SK-N-SH treated with all-trans-retinoic acid at 6 μM for 48 hours (cell line): ENCODE results near the gene JADE3.

Source experiments
- RARB ChIP-seq: fragments of 250-450 bp; sonication (Bioruptor Pico); IDR thresholded peaks from 2 replicates; pipeline ENCODE4 v1.8.0; 2021; ENCODE audit warnings: mild to moderate bottlenecking, moderate library complexity
- SNAI2 ChIP-seq: fragments of 250-450 bp; sonication (Bioruptor Pico); IDR thresholded peaks from 2 replicates; pipeline ENCODE4 v1.5.0; 2020; ENCODE audit warnings: mild to moderate bottlenecking, moderate library complexity
- TF ChIP-seq, protein P1 (sequence below): fragments of 250-450 bp; sonication (Bioruptor Pico); IDR thresholded peaks from 2 replicates; pipeline ENCODE4 v1.5.1; 2020; ENCODE audit warnings: low read depth, mild to moderate bottlenecking, moderate library complexity
- TF ChIP-seq, protein P2 (sequence below): fragments of 250-450 bp; sonication (Bioruptor Pico); IDR thresholded peaks from 2 replicates; pipeline ENCODE4 v1.8.0; 2020; ENCODE audit warnings: mild to moderate bottlenecking, moderate library complexity, borderline replicate concordance
- TF ChIP-seq, protein P3 (sequence below): fragments of 250-450 bp; sonication (Bioruptor Pico); IDR thresholded peaks from 2 replicates; pipeline ENCODE4 v1.5.1; 2021; ENCODE audit warnings: mild to moderate bottlenecking, moderate library complexity

DNA sequence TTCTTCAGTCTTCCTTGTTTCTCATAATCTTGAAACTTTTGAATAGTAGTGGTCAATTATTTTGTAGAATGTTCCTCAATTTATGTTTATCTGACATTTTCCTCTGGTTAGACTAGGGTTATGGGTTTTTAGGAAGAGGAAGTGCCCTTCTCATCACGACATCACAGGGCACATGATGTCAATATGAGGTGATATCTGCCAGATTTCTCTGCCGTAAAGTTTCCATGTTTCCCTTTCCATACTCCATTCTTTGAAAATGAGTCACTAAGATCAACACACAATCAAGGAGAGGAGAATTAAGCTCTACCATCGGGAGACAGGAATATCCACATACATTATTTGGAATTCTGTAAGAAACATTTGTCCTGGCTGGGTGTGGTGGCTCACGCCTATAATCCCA is 46.9 kb upstream of the JADE3 start:
- TF ChIP-seq, protein P1, sequence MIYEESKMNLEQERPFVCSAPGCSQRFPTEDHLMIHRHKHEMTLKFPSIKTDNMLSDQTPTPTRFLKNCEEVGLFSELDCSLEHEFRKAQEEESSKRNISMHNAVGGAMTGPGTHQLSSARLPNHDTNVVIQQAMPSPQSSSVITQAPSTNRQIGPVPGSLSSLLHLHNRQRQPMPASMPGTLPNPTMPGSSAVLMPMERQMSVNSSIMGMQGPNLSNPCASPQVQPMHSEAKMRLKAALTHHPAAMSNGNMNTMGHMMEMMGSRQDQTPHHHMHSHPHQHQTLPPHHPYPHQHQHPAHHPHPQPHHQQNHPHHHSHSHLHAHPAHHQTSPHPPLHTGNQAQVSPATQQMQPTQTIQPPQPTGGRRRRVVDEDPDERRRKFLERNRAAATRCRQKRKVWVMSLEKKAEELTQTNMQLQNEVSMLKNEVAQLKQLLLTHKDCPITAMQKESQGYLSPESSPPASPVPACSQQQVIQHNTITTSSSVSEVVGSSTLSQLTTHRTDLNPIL (CRISPR knock-in tag) = no peak
- TF ChIP-seq, protein P2, sequence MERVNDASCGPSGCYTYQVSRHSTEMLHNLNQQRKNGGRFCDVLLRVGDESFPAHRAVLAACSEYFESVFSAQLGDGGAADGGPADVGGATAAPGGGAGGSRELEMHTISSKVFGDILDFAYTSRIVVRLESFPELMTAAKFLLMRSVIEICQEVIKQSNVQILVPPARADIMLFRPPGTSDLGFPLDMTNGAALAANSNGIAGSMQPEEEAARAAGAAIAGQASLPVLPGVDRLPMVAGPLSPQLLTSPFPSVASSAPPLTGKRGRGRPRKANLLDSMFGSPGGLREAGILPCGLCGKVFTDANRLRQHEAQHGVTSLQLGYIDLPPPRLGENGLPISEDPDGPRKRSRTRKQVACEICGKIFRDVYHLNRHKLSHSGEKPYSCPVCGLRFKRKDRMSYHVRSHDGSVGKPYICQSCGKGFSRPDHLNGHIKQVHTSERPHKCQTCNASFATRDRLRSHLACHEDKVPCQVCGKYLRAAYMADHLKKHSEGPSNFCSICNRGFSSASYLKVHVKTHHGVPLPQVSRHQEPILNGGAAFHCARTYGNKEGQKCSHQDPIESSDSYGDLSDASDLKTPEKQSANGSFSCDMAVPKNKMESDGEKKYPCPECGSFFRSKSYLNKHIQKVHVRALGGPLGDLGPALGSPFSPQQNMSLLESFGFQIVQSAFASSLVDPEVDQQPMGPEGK = no peak
- TF ChIP-seq, protein P3, sequence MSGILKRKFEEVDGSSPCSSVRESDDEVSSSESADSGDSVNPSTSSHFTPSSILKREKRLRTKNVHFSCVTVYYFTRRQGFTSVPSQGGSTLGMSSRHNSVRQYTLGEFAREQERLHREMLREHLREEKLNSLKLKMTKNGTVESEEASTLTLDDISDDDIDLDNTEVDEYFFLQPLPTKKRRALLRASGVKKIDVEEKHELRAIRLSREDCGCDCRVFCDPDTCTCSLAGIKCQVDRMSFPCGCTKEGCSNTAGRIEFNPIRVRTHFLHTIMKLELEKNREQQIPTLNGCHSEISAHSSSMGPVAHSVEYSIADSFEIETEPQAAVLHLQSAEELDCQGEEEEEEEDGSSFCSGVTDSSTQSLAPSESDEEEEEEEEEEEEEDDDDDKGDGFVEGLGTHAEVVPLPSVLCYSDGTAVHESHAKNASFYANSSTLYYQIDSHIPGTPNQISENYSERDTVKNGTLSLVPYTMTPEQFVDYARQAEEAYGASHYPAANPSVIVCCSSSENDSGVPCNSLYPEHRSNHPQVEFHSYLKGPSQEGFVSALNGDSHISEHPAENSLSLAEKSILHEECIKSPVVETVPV (CRISPR knock-in tag) = no peak
- TF ChIP-seq SNAI2 = no peak
- TF ChIP-seq RARB = no peak
